Gastrocnemius medialis (tissue), 4 donors: Measurements from ENCODE around the gene CCL1.

ENCODE experiments used
- POLR2A ChIP-seq, 2 donors: fragments of 450-650 bp; IDR thresholded peaks; one replicate each; pipeline ENCODE4 v1.6.1; 2017; ENCODE audit warnings: antibody characterized with exemption in 2 of 2, mild to moderate bottlenecking in 2 of 2, moderate library complexity in 2 of 2
- TF ChIP-seq, protein P1 (sequence below), 5 experiments: fragments of 450-650 bp in 3 of 5; fragments of 200-600 bp in 2 of 5; sonication (generic) in 2 of 5; IDR thresholded peaks in 4 of 5; conservative IDR thresholded peaks in 1 of 5; 1 replicate in 4 of 5; 2 replicates in 1 of 5; pipeline ENCODE4 v1.5.1; 2016 to 2019; ENCODE audit warnings: antibody characterized with exemption in 5 of 5, mild to moderate bottlenecking in 3 of 5, moderate library complexity in 3 of 5

DNA sequence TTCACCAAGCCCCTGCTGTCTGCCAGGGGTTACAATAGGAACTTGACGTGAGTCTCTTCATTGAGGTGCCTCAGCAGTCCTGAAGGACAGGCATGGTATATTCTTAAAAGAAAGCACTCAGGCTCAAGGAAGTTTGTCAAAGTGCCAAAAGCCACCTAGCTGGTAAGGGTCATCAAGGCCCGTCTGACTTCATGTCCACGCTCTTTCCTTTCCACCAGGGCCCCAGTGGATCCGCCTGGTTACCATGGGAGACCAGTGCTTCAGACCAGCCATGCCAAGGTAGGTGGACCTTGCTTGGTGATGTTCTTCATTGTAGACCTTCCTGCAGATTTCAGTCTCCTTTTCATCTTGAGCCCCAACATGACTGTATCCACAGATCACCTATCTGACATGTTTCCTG lies 27.6 kb upstream of the CCL1 start:
- TF ChIP-seq, protein P1, sequence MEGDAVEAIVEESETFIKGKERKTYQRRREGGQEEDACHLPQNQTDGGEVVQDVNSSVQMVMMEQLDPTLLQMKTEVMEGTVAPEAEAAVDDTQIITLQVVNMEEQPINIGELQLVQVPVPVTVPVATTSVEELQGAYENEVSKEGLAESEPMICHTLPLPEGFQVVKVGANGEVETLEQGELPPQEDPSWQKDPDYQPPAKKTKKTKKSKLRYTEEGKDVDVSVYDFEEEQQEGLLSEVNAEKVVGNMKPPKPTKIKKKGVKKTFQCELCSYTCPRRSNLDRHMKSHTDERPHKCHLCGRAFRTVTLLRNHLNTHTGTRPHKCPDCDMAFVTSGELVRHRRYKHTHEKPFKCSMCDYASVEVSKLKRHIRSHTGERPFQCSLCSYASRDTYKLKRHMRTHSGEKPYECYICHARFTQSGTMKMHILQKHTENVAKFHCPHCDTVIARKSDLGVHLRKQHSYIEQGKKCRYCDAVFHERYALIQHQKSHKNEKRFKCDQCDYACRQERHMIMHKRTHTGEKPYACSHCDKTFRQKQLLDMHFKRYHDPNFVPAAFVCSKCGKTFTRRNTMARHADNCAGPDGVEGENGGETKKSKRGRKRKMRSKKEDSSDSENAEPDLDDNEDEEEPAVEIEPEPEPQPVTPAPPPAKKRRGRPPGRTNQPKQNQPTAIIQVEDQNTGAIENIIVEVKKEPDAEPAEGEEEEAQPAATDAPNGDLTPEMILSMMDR (IDR thresholded peaks at IDR 0.05 in 4 of 5, conservative IDR thresholded peaks at IDR 0.05 in 1 of 5), result no peak
- TF ChIP-seq POLR2A (IDR thresholded peaks at IDR 0.05), result no peak
